HG02763 (cell line): ENCODE data around the gene LCE3E.
"Not testable (repeated sequence)": the region's sequence is repeated elsewhere in the genome, so short reads cannot be mapped to it uniquely, and the experiment has no call there.

Experiments
- ATAC-seq: cut with Tn5 transposase; IDR thresholded peaks from one replicate; pipeline ENCODE4 v1.9.1; 2021; ENCODE audit warnings: mild to moderate bottlenecking, moderate library complexity; ENCODE audit not compliant: unreplicated experiment

Gene LCE3E

DNA sequence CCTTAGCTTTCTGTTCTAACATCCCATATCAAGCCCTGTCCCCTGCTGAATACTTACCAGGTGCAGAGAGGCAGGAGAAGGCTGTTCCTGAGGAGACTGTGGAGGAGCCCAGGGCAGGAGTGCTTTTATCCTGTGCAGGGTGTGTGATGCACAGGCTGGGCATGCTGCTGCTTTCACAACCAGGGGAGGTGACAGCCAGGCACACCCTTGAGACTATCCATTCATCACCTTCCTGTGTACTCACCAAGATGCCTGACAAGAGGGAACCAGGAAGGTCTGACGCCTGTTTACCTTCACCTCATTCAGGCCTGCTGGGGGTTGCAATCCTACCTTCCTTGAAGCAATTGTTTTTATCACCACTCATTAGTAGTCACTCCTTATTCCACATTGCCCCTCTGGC lies at the start of gene LCE3E:
TSS of gene LCE3E (minus strand) at position 100 of the 400 bp plus-strand sequence. CDS start 572 bp downstream, outside the sequence.
- no peak for ATAC-seq

DNA sequence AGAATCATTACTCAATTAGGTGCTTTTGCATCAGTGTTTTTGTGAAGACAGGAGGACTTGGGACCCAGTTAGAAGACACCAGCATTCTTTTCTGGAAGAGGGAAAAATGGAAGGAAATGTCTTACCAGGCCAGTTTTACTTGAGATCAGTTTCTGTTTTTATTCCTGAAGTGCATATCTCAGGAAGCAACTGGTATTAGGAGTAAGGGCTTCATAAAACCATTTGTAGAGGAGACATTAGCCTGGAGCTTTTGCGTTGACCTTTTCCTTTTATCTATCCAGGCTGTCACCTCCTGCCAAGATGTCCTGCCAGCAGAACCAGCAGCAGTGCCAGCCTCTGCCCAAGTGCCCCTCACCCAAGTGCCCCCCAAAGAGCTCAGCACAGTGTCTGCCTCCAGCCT lies 46.9 kb upstream of the LCE3E start, which contains the start of gene LCE3B:
TSS of gene LCE3B (plus strand) at position 301 of the 400 bp plus-strand sequence. CDS start at position 301, 0 bp downstream.
- no peak for ATAC-seq

- no peak for ATAC-seq
These were observed 33.4 kb upstream of the LCE3E start, which contains the start of gene LCE3C for GRCh38 chr1:152599934-152600333. Gene LCE3C (plus strand): TSS chr1:152600234. CDS start chr1:152600732, 498 bp downstream.

DNA sequence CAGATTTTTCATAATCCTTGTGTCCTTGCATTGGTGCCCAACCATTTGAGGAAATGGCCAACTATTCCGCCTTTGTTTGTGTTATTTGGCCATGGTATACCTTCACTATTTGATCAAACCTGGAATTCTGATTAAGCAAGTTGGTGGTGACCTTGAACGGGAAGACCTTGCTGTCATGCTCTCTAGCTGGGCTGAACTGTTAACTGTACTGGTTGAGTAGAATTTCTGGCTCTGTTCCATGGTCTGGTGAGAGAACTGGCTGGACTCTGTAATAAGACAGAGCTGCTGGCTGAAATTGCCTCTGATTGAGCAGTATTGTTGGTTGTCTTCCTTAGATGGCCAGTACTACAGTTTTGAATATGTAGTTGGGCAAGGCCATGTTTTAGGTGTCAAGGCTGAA lies 30.4 kb upstream of the LCE3E start:
- no peak for ATAC-seq

- no peak for ATAC-seq
These were observed 19.0 kb upstream of the LCE3E start for GRCh38 chr1:152585586-152585985.

GRCh38 chr1:152582647-152583046 lies 16.1 kb upstream of the LCE3E start:
- ATAC-seq: no peak

- no peak for ATAC-seq
These were observed 13.9 kb upstream of the LCE3E start, which contains the start of gene LCE3D for GRCh38 chr1:152580433-152580832. Gene LCE3D (minus strand): TSS chr1:152580516. CDS start chr1:152579936, 580 bp downstream.

GRCh38 chr1:152579526-152579925 lies 12.9 kb upstream of the LCE3E start:
- ATAC-seq: not testable (repeated sequence)

- no peak for ATAC-seq
These were observed 10.6 kb upstream of the LCE3E start for GRCh38 chr1:152577168-152577567.

- ATAC-seq: no peak
These were observed 905 bp downstream of the LCE3E start for GRCh38 chr1:152565535-152566215.

GRCh38 chr1:152565115-152565514 lies 1.5 kb downstream of the LCE3E start:
- ATAC-seq: no peak

GRCh38 chr1:152548358-152548757 lies 18.2 kb downstream of the LCE3E start:
- not testable (repeated sequence) for ATAC-seq

DNA sequence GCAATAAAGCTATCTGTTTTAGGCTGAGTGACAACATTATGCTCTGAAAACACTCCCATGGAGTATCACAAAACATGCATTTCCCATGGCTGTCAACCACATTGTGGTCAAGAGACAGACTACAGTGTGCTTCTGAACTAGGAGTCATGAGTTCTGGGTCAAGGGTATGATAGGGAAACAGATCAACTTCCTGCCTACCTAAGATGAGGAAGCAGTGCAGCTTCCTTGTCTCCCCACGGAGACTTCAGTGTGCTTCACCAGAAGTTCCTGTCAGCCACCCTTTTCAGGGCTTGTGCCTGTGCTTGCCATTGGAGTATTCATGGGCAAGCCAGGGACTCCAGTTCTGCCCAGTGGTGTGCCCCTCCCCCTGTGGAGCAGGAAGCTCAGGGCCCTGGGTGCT lies 19.9 kb downstream of the LCE3E start:
- no peak for ATAC-seq

- ATAC-seq: no peak
These were observed 22.8 kb downstream of the LCE3E start for GRCh38 chr1:152543820-152544219.

- ATAC-seq: no peak
These were observed 26.7 kb downstream of the LCE3E start for GRCh38 chr1:152539901-152540300.

DNA sequence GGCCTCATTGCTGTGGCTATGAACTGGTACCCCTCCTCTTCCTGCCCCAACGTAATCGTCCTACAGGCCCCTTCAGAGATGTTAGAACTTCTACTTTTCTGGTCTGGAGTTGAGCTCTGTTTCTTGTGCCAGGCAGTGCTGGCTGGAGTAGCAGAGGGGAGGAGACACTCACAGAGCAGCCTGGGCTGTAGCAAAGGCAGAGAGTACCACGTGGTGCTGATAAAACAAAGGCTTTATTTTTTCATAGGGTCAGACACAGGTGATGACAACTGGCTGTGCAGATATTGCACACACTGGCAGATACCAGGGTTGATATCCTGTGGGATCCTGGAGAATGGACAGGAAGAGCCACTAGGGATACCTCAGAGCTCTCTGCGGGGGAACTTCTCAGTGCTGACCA lies 29.1 kb downstream of the LCE3E start:
- no peak for ATAC-seq

GRCh38 chr1:152535774-152536173 lies 30.8 kb downstream of the LCE3E start:
- no peak for ATAC-seq

GRCh38 chr1:152533327-152533938 lies 33.1 kb downstream of the LCE3E start:
- ATAC-seq: no peak

DNA sequence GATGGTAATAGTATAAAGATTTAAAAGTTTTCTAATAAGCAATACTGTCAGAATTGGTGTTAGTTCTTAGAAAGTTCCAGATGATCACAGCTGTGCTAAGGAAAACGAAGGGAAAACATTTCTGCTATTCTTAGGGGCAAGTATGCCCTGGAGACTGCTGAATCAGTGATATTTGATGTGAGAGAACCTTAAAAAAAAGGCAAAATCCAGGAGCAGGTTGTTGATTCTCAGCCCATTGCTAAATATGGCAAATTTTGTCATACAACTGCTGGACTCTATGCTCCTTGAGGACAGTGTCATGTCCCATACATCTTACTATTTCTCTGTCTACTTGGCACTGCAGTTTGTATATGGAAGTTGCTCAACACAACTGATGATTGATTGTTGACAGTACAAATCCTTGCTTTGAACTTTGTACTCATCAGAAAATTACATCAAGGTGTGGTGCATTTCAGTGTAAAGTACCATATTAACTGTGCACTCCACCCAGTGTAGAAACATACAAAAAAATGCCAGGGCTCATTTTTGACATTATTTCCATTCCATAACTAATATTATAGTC lies 41.4 kb downstream of the LCE3E start:
- ATAC-seq: no peak

- ATAC-seq: no peak
These were observed 46.0 kb downstream of the LCE3E start for GRCh38 chr1:152520561-152521090.

GRCh38 chr1:152519851-152520250 lies 46.7 kb downstream of the LCE3E start:
- ATAC-seq: no peak
